Smooth muscle cell (in vitro differentiated cells): ENCODE results near the gene CTNNA2. TPM values are rescaled to one million over a fixed set of nuclear protein-coding genes. Genes with fewer than 3 reads are reported as not detected.

Source experiments
- DNase-seq: peaks from one replicate; lab custom pipeline; 2025; ENCODE audit not compliant: unreplicated experiment; lab: John Stamatoyannopoulos, UW
- H2AFZ ChIP-seq: fragments of 200-600 bp; sonication (generic); 2 replicates; pipeline ENCODE4 v1.6.0; 2016; ENCODE audit warnings: antibody characterized with exemption, low read depth, mild to moderate bottlenecking
- H3F3A ChIP-seq: fragments of 200-600 bp; sonication (generic); 2 replicates; pipeline ENCODE4 v1.6.0; 2017; ENCODE audit warnings: antibody characterized with exemption, low read depth
- H3K27ac ChIP-seq: fragments of 200-600 bp; sonication (generic); 2 replicates; pipeline ENCODE4 v1.5.1; 2016; ENCODE audit warnings: low read depth, mild to moderate bottlenecking
- H3K27me3 ChIP-seq: fragments of 200-600 bp; sonication (generic); 2 replicates; pipeline ENCODE4 v1.6.1; 2016; ENCODE audit warnings: low read depth, mild to moderate bottlenecking
- H3K36me3 ChIP-seq: fragments of 200-600 bp; sonication (generic); 2 replicates; pipeline ENCODE4 v1.5.1; 2016; ENCODE audit warnings: low read depth
- H3K4me1 ChIP-seq: fragments of 200-600 bp; sonication (generic); 2 replicates; pipeline ENCODE4 v1.5.1; 2016; ENCODE audit warnings: low read depth
- H3K4me2 ChIP-seq: fragments of 200-600 bp; sonication (generic); 2 replicates; pipeline ENCODE4 v1.6.0; 2016; ENCODE audit warnings: mild to moderate bottlenecking
- H3K4me3 ChIP-seq: fragments of 200-600 bp; sonication (generic); 2 replicates; pipeline ENCODE4 v1.5.1; 2016; ENCODE audit warnings: mild to moderate bottlenecking
- H3K79me2 ChIP-seq: fragments of 200-600 bp; sonication (generic); 2 replicates; pipeline ENCODE4 v1.6.0; 2016; ENCODE audit warnings: low read depth, mild to moderate bottlenecking
- H3K9ac ChIP-seq: fragments of 200-600 bp; sonication (generic); 2 replicates; pipeline ENCODE4 v1.6.0; 2016; ENCODE audit warnings: low read depth
- H3K9me3 ChIP-seq: fragments of 200-600 bp; sonication (generic); replicated peaks from 2 replicates; pipeline ENCODE4 v1.5.1; 2016; ENCODE audit warnings: low read depth
- H4K20me1 ChIP-seq: fragments of 200-600 bp; sonication (generic); 2 replicates; pipeline ENCODE4 v1.6.0; 2016; ENCODE audit warnings: low read depth
- CTCF ChIP-seq: fragments of 200-600 bp; sonication (generic); IDR thresholded peaks from 2 replicates; pipeline ENCODE4 v1.5.1; 2017; ENCODE audit warnings: borderline replicate concordance, mild to moderate bottlenecking, antibody characterized with exemption; ENCODE audit not compliant: insufficient read depth, poor library complexity, severe bottlenecking
- WGBS: methylation state at CpG from one replicate; pipeline ENCODE4 v1.1.7; 2016; ENCODE audit warnings: low lambda C conversion rate; 5-methylcytosine and 5-hydroxymethylcytosine counted together
- polyA plus RNA-seq: library from polyadenylated mRNA; unstranded; fragments of >200 nt; fragmentation: Nextera tagmentation; extraction: Ambion mirVana; gene quantifications from 2 replicates; pipeline ENCODE4 v1.2.1, GENCODE V29; 2016
- total RNA-seq: library from RNA; depleted of rRNA; stranded (reverse); fragments of >200 nt; gene quantifications from 2 replicates; pipeline ENCODE4 v1.2.3, GENCODE V29; 2014

CTNNA2 gene
- total and polyA plus RNA-seq, 2 experiments from 2014 or later = not detected

- Histone ChIP-seq H3K4me2 (no peak overlapping the region), H4K20me1 (no peaks in the 10 kb centered on the region), H3K4me1 (no peaks in the 10 kb centered on the region), H3K27me3 (no peaks in the 10 kb centered on the region), H2AFZ (no peak overlapping the region), H3K27ac (no peak overlapping the region), H3F3A (no peaks in the 10 kb centered on the region), H3K9me3 (no peaks in the 10 kb centered on the region), H3K9ac (no peak overlapping the region), H3K36me3 (no peaks in the 10 kb centered on the region), H3K79me2 (no peaks in the 10 kb centered on the region), H3K4me3 (no peak overlapping the region)
- no peak for TF ChIP-seq CTCF
- no peak for DNase-seq
- WGBS = 91% methylated on average over 6 of the region's 6 CpGs
These were observed 61.2 kb downstream of the CTNNA2 start for GRCh38 chr2:79573895-79574674.

GRCh38 chr2:79576451-79576850 is 63.6 kb downstream of the CTNNA2 start:
- Histone ChIP-seq H3K4me2 (no peak overlapping the region), H3K4me3 (no peak overlapping the region), H3K27me3 (no peaks in the 10 kb centered on the region), H3K9ac (no peak overlapping the region), H2AFZ (no peak overlapping the region), H3K79me2 (no peaks in the 10 kb centered on the region), H4K20me1 (no peaks in the 10 kb centered on the region), H3K9me3 (no peaks in the 10 kb centered on the region), H3F3A (no peaks in the 10 kb centered on the region), H3K4me1 (no peaks in the 10 kb centered on the region), H3K27ac (no peak overlapping the region), H3K36me3 (no peaks in the 10 kb centered on the region)
- no peak for TF ChIP-seq CTCF
- 90% methylated on average over 4 of the region's 4 CpGs for WGBS
- DNase-seq = no peak

- Histone ChIP-seq H3K27me3 (no peaks in the 10 kb centered on the region), H3K79me2 (no peaks in the 10 kb centered on the region), H4K20me1 (no peaks in the 10 kb centered on the region), H3K27ac (no peak overlapping the region), H3K4me2 (no peak overlapping the region), H3K9me3 (no peaks in the 10 kb centered on the region), H3K36me3 (no peaks in the 10 kb centered on the region), H3K4me3 (no peak overlapping the region), H3K9ac (no peak overlapping the region), H3F3A (no peaks in the 10 kb centered on the region), H2AFZ (no peak overlapping the region), H3K4me1 (no peaks in the 10 kb centered on the region)
- no peak for DNase-seq
- TF ChIP-seq CTCF = no peak
- WGBS = 92% methylated on average over 1 of the region's 1 CpG
These were observed 66.1 kb downstream of the CTNNA2 start for GRCh38 chr2:79578952-79579351.

GRCh38 chr2:79580175-79580574 is 67.3 kb downstream of the CTNNA2 start:
- Histone ChIP-seq H2AFZ (no peak overlapping the region), H3F3A (no peaks in the 10 kb centered on the region), H3K4me2 (no peak overlapping the region), H3K27me3 (no peaks in the 10 kb centered on the region), H3K9me3 (no peaks in the 10 kb centered on the region), H3K9ac (no peak overlapping the region), H3K4me1 (no peaks in the 10 kb centered on the region), H3K27ac (no peak overlapping the region), H4K20me1 (no peaks in the 10 kb centered on the region), H3K4me3 (no peak overlapping the region), H3K36me3 (no peaks in the 10 kb centered on the region), H3K79me2 (no peaks in the 10 kb centered on the region)
- no peak for DNase-seq
- 69% methylated on average over 6 of the region's 6 CpGs for WGBS
- no peak for TF ChIP-seq CTCF
